ENCODE results near the gene UBQLN3.

Gene UBQLN3

GRCh38 chr11:5488385-5488784, 21.4 kb downstream of the UBQLN3 start, which contains the start of gene OR52D1:
Gene OR52D1 (plus strand): TSS chr11:5488685. CDS start chr11:5488707, 22 bp downstream.
- H3K36me3 ChIP-seq (ENCODE audit: insufficient read depth), result no peaks in the 10 kb centered on the region
- no peaks in the 10 kb centered on the region for H3K79me2 ChIP-seq (ENCODE audit: insufficient read depth, low read depth)
- H3K27me3 ChIP-seq (ENCODE audit: insufficient read depth, low read depth), result no peaks in the 10 kb centered on the region

GRCh38 chr11:5486421-5486820, 23.3 kb downstream of the UBQLN3 start:
- TF ChIP-seq, protein P1, sequence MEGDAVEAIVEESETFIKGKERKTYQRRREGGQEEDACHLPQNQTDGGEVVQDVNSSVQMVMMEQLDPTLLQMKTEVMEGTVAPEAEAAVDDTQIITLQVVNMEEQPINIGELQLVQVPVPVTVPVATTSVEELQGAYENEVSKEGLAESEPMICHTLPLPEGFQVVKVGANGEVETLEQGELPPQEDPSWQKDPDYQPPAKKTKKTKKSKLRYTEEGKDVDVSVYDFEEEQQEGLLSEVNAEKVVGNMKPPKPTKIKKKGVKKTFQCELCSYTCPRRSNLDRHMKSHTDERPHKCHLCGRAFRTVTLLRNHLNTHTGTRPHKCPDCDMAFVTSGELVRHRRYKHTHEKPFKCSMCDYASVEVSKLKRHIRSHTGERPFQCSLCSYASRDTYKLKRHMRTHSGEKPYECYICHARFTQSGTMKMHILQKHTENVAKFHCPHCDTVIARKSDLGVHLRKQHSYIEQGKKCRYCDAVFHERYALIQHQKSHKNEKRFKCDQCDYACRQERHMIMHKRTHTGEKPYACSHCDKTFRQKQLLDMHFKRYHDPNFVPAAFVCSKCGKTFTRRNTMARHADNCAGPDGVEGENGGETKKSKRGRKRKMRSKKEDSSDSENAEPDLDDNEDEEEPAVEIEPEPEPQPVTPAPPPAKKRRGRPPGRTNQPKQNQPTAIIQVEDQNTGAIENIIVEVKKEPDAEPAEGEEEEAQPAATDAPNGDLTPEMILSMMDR (conservative IDR thresholded peaks at IDR 0.05; ENCODE audit: low read depth, low read length), result no peak
- H3K79me2 ChIP-seq (ENCODE audit: insufficient read depth, low read depth), result no peaks in the 10 kb centered on the region
- no peaks in the 10 kb centered on the region for H3K27me3 ChIP-seq (ENCODE audit: insufficient read depth, low read depth)
- H3K27ac ChIP-seq, result no peak overlapping the region
- no peaks in the 10 kb centered on the region for H4K20me1 ChIP-seq (ENCODE audit: insufficient read depth)
- H3K4me1 ChIP-seq (ENCODE audit: low read depth, poor library complexity, severe bottlenecking), result no peaks in the 10 kb centered on the region
- no peak overlapping the region for H3K4me3 ChIP-seq (IDR thresholded peaks at IDR 0.05; ENCODE audit: insufficient read depth, low read depth, low read length)
- H3K4me2 ChIP-seq, result no peak overlapping the region
- H3K9ac ChIP-seq, result no peak overlapping the region
- H3K36me3 ChIP-seq (ENCODE audit: insufficient read depth), result no peaks in the 10 kb centered on the region
- no peak overlapping the region for H2AFZ ChIP-seq (ENCODE audit: low read depth)

More at GRCh38 chr11:5488385-5488784, 21.4 kb downstream of the UBQLN3 start, which contains the start of gene OR52D1:
- Histone ChIP-seq H3K9ac (no peak within 1 kb of the TSS), H2AFZ (ENCODE audit: low read depth) (no peak within 1 kb of the TSS), H3K4me3 (IDR thresholded peaks at IDR 0.05; ENCODE audit: insufficient read depth, low read depth, low read length) (no peak within 1 kb of the TSS), H3K4me1 (ENCODE audit: low read depth, poor library complexity, severe bottlenecking) (no peaks in the 10 kb centered on the region), H3K27ac (no peak within 1 kb of the TSS), H4K20me1 (ENCODE audit: insufficient read depth) (no peaks in the 10 kb centered on the region), H3K4me2 (no peak within 1 kb of the TSS)
- TF ChIP-seq, protein P1 (conservative IDR thresholded peaks at IDR 0.05; ENCODE audit: low read depth, low read length), result no peak

GRCh38 chr11:5486003-5486402, 23.8 kb downstream of the UBQLN3 start:
- no peaks in the 10 kb centered on the region for H3K4me1 ChIP-seq (ENCODE audit: low read depth, poor library complexity, severe bottlenecking)
- no peaks in the 10 kb centered on the region for H3K79me2 ChIP-seq (ENCODE audit: insufficient read depth, low read depth)
- no peak overlapping the region for H3K9ac ChIP-seq
- TF ChIP-seq, protein P1 (conservative IDR thresholded peaks at IDR 0.05; ENCODE audit: low read depth, low read length), result no peak
- no peak overlapping the region for H2AFZ ChIP-seq (ENCODE audit: low read depth)
- H3K4me3 ChIP-seq (IDR thresholded peaks at IDR 0.05; ENCODE audit: insufficient read depth, low read depth, low read length), result no peak overlapping the region
- H3K27me3 ChIP-seq (ENCODE audit: insufficient read depth, low read depth), result no peaks in the 10 kb centered on the region
- H3K4me2 ChIP-seq, result no peak overlapping the region
- H3K36me3 ChIP-seq (ENCODE audit: insufficient read depth), result no peaks in the 10 kb centered on the region
- H4K20me1 ChIP-seq (ENCODE audit: insufficient read depth), result no peaks in the 10 kb centered on the region
- no peak overlapping the region for H3K27ac ChIP-seq

- H3K79me2 ChIP-seq (ENCODE audit: insufficient read depth, low read depth), result no peaks in the 10 kb centered on the region
- H3K27me3 ChIP-seq (ENCODE audit: insufficient read depth, low read depth), result no peaks in the 10 kb centered on the region
Observed at GRCh38 chr11:5476186-5476819, 33.5 kb downstream of the UBQLN3 start.

More at GRCh38 chr11:5476186-5476819, 33.5 kb downstream of the UBQLN3 start:
- no peaks in the 10 kb centered on the region for H4K20me1 ChIP-seq (ENCODE audit: insufficient read depth)
- no peaks in the 10 kb centered on the region for H3K36me3 ChIP-seq (ENCODE audit: insufficient read depth)
- no peak overlapping the region for H3K4me3 ChIP-seq (IDR thresholded peaks at IDR 0.05; ENCODE audit: insufficient read depth, low read depth, low read length)
- H3K9ac ChIP-seq, result no peak overlapping the region
- H2AFZ ChIP-seq (ENCODE audit: low read depth), result no peak overlapping the region
- no peak overlapping the region for H3K27ac ChIP-seq
- H3K4me1 ChIP-seq (ENCODE audit: low read depth, poor library complexity, severe bottlenecking), result no peaks in the 10 kb centered on the region
- TF ChIP-seq, protein P1 (conservative IDR thresholded peaks at IDR 0.05; ENCODE audit: low read depth, low read length), result peak; percentile 83
- H3K4me2 ChIP-seq, result no peak overlapping the region

All from KMS-11 (cell line).